HG02970 (cell line): Measurements from ENCODE around the gene PDE11A.
"Not testable (repeated sequence)": the region's sequence is repeated elsewhere in the genome, so short reads cannot be mapped to it uniquely, and the experiment has no call there.

Experiments used
- ATAC-seq: cut with Tn5 transposase; IDR thresholded peaks from one replicate; pipeline ENCODE4 v1.9.1; 2021; ENCODE audit warnings: mild to moderate bottlenecking, moderate library complexity, moderate number of reproducible peaks; ENCODE audit not compliant: unreplicated experiment, low FRiP score

The PDE11A gene

GRCh38 chr2:177830881-177831386 lies 241.6 kb downstream of the PDE11A start:
- no peak for ATAC-seq

DNA sequence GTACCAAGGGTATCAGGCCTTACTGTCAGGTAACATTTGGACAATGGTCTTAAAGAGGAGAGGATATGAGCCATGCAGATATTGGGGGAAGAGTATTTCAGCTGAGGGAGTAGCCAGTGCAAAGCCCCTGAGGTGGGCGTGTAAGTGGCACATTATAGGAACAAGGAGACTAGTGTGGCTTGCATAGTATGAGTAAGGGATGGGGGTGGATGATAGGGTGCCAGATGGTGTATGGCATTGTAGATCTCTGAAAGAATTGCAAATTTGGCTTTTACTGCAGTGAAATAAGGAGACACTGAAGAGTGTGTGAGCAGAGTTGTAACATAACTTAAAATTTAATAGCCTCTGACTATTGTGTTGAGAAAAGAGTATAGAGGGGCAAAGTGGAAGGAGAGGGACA lies 244.0 kb downstream of the PDE11A start:
- no peak for ATAC-seq

- no peak for ATAC-seq
Measured at GRCh38 chr2:177826897-177827296, 245.7 kb downstream of the PDE11A start.

DNA sequence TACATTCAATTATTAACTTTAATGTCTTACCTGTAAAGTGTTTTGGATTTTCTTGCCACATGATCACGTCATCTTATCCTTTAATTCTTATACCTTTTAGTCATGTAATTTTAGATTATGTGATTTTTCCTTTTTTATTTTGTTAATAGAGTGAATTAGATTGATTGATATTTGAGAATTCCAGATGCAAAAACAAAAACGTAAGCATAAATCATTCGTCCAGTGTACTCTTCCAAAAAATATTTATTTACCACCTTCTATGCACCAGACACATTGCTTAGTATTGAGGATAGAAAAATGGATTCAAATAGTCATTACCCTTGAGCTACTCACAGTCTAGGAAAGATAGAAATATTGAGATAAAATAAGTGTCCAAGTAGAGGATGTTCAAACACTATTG lies 249.6 kb downstream of the PDE11A start:
- no peak for ATAC-seq

GRCh38 chr2:177818412-177818811 lies 254.2 kb downstream of the PDE11A start:
- no peak for ATAC-seq

DNA sequence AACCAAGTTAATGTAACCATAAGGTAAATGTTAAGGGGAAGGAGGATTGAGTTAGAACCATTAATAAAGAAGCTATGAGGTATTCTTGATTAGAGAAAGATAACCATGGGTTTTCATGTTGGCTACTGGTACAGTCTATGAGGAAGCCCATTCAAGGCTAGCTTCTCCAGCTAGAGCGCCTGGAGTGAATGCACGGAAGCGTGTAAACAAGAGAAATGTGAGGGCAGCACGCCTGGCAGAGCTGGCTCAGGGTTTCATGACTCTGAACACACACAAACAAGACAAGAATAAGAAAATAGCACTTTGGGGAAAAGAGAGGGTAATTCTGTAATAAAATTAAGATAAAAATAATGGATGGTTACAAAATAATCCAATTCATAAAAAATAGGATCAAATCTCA lies 255.3 kb downstream of the PDE11A start:
- no peak for ATAC-seq

DNA sequence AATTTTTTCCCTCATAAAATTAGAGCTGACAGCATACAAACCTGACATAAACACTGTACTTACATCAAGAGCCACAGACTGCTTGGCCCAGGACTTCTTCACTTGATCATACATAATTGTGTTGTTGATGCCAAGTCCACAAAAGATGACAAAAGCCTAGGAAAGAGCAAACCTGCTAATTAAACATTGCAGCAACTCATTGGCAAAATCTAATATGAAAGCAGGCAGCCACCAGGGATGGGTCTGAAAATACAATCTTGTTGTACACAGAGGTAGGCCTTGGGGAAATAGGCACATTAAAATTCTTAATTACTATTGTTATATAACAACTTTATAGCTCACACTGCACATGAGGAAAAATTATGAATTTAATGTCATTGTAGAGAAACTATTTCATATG lies 255.8 kb downstream of the PDE11A start:
- no peak for ATAC-seq

- no peak for ATAC-seq
Measured at GRCh38 chr2:177812713-177813396, 259.7 kb downstream of the PDE11A start.

GRCh38 chr2:177810906-177811305 lies 261.7 kb downstream of the PDE11A start:
- no peak for ATAC-seq

GRCh38 chr2:177808984-177809809 lies 263.4 kb downstream of the PDE11A start:
- no peak for ATAC-seq

GRCh38 chr2:177806025-177806424 lies 266.6 kb downstream of the PDE11A start:
- ATAC-seq = no peak

- ATAC-seq = no peak
Measured at GRCh38 chr2:177799531-177799930, 273.0 kb downstream of the PDE11A start.

DNA sequence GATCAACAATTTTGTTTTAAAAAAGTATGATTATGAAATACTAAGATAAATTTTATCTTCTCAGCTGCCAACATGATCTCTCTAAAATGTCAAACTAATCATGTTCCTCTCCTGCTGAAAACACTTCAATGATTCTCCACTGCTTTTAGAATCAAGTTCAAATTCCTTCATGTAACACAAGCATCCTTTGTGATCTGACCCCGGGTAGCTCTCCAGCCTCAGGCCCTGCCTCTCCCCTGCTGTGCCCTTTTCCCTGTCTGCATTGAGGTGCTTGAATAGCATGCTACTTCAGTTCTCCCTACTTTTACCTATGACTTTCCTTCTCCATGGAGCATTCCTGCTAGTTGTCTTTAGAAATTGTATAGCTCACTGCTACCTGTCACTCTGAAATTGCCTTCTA lies 274.8 kb downstream of the PDE11A start:
- no peak for ATAC-seq

- ATAC-seq = no peak
Measured at GRCh38 chr2:177796654-177797415, 275.7 kb downstream of the PDE11A start.

GRCh38 chr2:177796011-177796410 lies 276.6 kb downstream of the PDE11A start:
- ATAC-seq = no peak

- not testable (repeated sequence) for ATAC-seq
Measured at GRCh38 chr2:177785143-177785542, 287.4 kb downstream of the PDE11A start.

- ATAC-seq = no peak
Measured at GRCh38 chr2:177784745-177785067, 287.9 kb downstream of the PDE11A start.

DNA sequence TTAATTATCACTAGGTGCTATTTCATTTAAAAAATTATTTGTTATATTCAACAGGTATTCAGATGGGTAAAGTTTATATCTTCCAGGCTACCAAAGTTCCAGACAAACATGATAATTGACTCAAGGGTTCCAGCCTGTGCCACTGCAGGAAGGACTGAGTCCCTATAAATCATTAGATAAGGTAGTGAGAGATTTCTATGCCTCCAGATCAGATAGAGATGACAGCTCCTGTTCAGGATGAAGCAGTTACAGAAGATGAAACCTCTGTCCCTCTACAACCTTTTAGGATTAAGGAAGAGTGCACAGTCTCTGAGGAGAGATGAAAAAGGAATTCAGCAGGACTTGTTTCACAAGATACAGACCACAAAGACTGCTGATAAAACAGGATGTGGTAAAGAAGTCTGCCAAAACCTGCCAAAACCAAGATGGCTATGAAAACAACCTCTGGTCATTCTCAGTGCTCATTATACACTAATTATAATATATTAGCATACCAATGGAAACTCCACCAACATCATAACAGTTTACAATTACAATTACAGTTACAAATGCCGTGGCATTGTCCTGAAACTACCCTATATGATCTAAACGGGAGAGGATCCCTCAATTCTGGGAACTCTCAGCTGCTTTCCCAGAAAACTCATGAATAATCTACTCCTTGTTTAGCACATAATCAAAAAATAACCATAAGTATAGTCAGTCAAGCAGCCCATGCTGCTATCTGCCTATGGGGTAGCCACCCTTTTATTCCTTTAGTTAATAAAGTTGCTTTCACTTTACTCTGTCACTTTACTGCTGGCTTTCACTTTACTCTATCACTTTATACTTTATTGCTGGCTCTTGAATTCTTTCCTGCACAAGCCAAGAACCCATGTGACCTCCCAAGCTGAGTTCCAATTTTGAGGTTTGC lies 288.5 kb downstream of the PDE11A start:
- ATAC-seq = peak; percentile 83

DNA sequence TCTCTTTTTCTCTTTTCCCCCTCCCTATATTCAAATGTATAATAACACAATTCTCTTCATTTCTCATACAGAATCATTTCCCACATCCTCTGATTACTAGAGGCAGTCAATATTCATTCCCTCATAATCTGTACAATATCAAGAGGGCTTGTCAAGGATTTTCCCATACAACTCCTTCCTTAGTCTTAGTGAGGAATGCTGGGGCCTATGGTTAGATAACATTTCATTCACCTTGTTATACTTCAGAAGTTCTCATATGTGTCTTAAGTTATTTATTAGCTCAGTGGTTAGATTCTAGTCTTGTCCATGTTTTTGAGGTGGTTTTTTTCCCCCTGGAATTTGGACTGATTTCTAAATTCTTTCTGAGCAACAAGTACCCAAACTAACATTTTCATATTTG lies 289.5 kb downstream of the PDE11A start:
- ATAC-seq = no peak

DNA sequence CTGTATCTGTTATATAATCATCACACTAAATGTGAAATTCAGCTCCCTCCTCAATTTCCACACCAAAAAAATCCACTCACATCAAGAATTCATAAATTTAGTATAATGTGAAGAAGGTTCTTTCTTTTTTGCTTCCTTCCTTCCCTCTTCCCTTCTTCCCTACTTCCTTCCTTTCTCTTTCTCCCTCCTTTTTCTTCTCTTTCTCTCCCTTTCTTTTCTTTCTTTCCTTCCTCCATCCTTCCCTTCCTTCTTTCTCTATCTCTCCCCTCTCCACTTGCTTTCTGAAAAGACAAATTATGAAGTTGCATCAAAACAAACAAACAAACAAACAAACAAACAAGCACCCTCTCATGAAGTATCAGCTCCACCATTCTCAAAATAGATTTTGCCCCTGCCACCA lies 290.0 kb downstream of the PDE11A start:
- ATAC-seq = no peak
